Uterus (tissue), 2 donors: ENCODE measurements around the gene KIF9.

Experiments used
- POLR2A ChIP-seq, 2 donors: fragments of 450-650 bp; IDR thresholded peaks; one replicate each; pipeline ENCODE4 v1.6.1; 2016; ENCODE audit warnings: antibody characterized with exemption in 2 of 2, mild to moderate bottlenecking in 1 of 2, moderate library complexity in 1 of 2
- TF ChIP-seq, protein P1 (sequence below), 4 experiments: fragments of 200-600 bp in 2 of 4; fragments of 450-650 bp in 2 of 4; sonication (generic) in 2 of 4; IDR thresholded peaks; one replicate each; pipeline ENCODE4 v1.5.1; 2016 to 2019; ENCODE audit warnings: antibody characterized with exemption in 4 of 4, mild to moderate bottlenecking in 2 of 4, moderate library complexity in 1 of 4

DNA sequence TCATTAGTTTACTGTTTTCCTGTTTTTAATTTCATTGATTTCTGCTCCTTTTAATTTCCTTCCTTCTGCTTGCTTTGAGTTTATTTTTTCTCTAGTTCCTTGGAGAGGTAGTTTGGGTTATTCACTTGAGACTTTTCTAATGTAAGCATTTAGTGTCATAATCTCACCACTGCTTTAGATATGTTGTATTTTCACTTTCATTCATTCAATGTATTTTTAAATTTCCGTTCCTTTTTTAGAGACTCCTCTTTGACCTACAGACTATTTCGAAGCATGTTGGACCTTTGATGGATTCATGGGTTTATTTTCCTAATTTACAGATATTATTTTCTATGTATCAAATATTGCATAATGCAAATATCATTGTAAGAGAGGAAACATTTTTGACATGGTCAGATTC, 23.4 kb upstream of the KIF9 start:
- no peak for TF ChIP-seq POLR2A (IDR thresholded peaks at IDR 0.05)
- TF ChIP-seq, protein P1, sequence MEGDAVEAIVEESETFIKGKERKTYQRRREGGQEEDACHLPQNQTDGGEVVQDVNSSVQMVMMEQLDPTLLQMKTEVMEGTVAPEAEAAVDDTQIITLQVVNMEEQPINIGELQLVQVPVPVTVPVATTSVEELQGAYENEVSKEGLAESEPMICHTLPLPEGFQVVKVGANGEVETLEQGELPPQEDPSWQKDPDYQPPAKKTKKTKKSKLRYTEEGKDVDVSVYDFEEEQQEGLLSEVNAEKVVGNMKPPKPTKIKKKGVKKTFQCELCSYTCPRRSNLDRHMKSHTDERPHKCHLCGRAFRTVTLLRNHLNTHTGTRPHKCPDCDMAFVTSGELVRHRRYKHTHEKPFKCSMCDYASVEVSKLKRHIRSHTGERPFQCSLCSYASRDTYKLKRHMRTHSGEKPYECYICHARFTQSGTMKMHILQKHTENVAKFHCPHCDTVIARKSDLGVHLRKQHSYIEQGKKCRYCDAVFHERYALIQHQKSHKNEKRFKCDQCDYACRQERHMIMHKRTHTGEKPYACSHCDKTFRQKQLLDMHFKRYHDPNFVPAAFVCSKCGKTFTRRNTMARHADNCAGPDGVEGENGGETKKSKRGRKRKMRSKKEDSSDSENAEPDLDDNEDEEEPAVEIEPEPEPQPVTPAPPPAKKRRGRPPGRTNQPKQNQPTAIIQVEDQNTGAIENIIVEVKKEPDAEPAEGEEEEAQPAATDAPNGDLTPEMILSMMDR (IDR thresholded peaks at IDR 0.05), result no peak
